ENCODE data around the gene PKHD1.

Gene PKHD1

GRCh38 chr6:51644426-51644825, 443.0 kb downstream of the PKHD1 start:
- H3K9me3 ChIP-seq (ENCODE audit: severe bottlenecking), result no peaks in the 10 kb centered on the region
- H3K4me3 ChIP-seq (ENCODE audit: severe bottlenecking), result no peak overlapping the region
- no peak for TF ChIP-seq CTCF (IDR thresholded peaks at IDR 0.05; ENCODE audit: poor library complexity, severe bottlenecking)
- H3K27ac ChIP-seq (ENCODE audit: poor library complexity, severe bottlenecking), result no peak overlapping the region
- no peaks in the 10 kb centered on the region for H3K36me3 ChIP-seq (ENCODE audit: low read depth)
- H3K27me3 ChIP-seq (ENCODE audit: insufficient read depth, poor library complexity, severe bottlenecking), result no peaks in the 10 kb centered on the region
- DNase-seq (ENCODE audit: low spot score) (no peak), ATAC-seq (ENCODE audit: low read depth) (peak; percentile 88)
- peaks cover 17% of the 10 kb centered on the region for H3K4me1 ChIP-seq (ENCODE audit: insufficient read depth, poor library complexity, severe bottlenecking)

GRCh38 chr6:51640021-51640420, 447.4 kb downstream of the PKHD1 start:
- Histone ChIP-seq H3K4me3 (ENCODE audit: severe bottlenecking) (no peak overlapping the region), H3K27ac (ENCODE audit: poor library complexity, severe bottlenecking) (no peak overlapping the region), H3K27me3 (ENCODE audit: insufficient read depth, poor library complexity, severe bottlenecking) (no peaks in the 10 kb centered on the region), H3K9me3 (ENCODE audit: severe bottlenecking) (no peaks in the 10 kb centered on the region), H3K36me3 (ENCODE audit: low read depth) (no peaks in the 10 kb centered on the region), H3K4me1 (ENCODE audit: insufficient read depth, poor library complexity, severe bottlenecking) (peaks cover 7% of the 10 kb centered on the region)
- TF ChIP-seq CTCF (IDR thresholded peaks at IDR 0.05; ENCODE audit: poor library complexity, severe bottlenecking), result no peak
- DNase-seq (ENCODE audit: low spot score), result no peak
- no peak for ATAC-seq (ENCODE audit: low read depth)

GRCh38 chr6:51633424-51633823, 454.0 kb downstream of the PKHD1 start:
- no peaks in the 10 kb centered on the region for H3K36me3 ChIP-seq (ENCODE audit: low read depth)
- H3K4me1 ChIP-seq (ENCODE audit: insufficient read depth, poor library complexity, severe bottlenecking), result no peaks in the 10 kb centered on the region
- H3K4me3 ChIP-seq (ENCODE audit: severe bottlenecking), result no peak overlapping the region
- no peak for TF ChIP-seq CTCF (IDR thresholded peaks at IDR 0.05; ENCODE audit: poor library complexity, severe bottlenecking)
- DNase-seq (ENCODE audit: low spot score) (no peak), ATAC-seq (ENCODE audit: low read depth) (no peak)
- H3K9me3 ChIP-seq (ENCODE audit: severe bottlenecking), result no peaks in the 10 kb centered on the region
- no peaks in the 10 kb centered on the region for H3K27me3 ChIP-seq (ENCODE audit: insufficient read depth, poor library complexity, severe bottlenecking)
- H3K27ac ChIP-seq (ENCODE audit: poor library complexity, severe bottlenecking), result no peak overlapping the region

- DNase-seq (ENCODE audit: low spot score) (no peak), ATAC-seq (ENCODE audit: low read depth) (no peak)
- no peaks in the 10 kb centered on the region for H3K36me3 ChIP-seq (ENCODE audit: low read depth)
- no peak overlapping the region for H3K4me3 ChIP-seq (ENCODE audit: severe bottlenecking)
- H3K4me1 ChIP-seq (ENCODE audit: insufficient read depth, poor library complexity, severe bottlenecking), result no peaks in the 10 kb centered on the region
- H3K27me3 ChIP-seq (ENCODE audit: insufficient read depth, poor library complexity, severe bottlenecking), result no peaks in the 10 kb centered on the region
- no peak for TF ChIP-seq CTCF (IDR thresholded peaks at IDR 0.05; ENCODE audit: poor library complexity, severe bottlenecking)
- no peak overlapping the region for H3K27ac ChIP-seq (ENCODE audit: poor library complexity, severe bottlenecking)
- H3K9me3 ChIP-seq (ENCODE audit: severe bottlenecking), result no peaks in the 10 kb centered on the region
Measured at GRCh38 chr6:51630011-51630410, 457.4 kb downstream of the PKHD1 start.

GRCh38 chr6:51626391-51626790, 461.0 kb downstream of the PKHD1 start:
- no peak for DNase-seq (ENCODE audit: low spot score)
- Histone ChIP-seq H3K27me3 (ENCODE audit: insufficient read depth, poor library complexity, severe bottlenecking) (no peaks in the 10 kb centered on the region), H3K4me1 (ENCODE audit: insufficient read depth, poor library complexity, severe bottlenecking) (no peaks in the 10 kb centered on the region), H3K27ac (ENCODE audit: poor library complexity, severe bottlenecking) (no peak overlapping the region), H3K4me3 (ENCODE audit: severe bottlenecking) (no peak overlapping the region), H3K9me3 (ENCODE audit: severe bottlenecking) (no peaks in the 10 kb centered on the region), H3K36me3 (ENCODE audit: low read depth) (no peaks in the 10 kb centered on the region)
- TF ChIP-seq CTCF (IDR thresholded peaks at IDR 0.05; ENCODE audit: poor library complexity, severe bottlenecking), result no peak
- ATAC-seq (ENCODE audit: low read depth), result no peak
